Psoas muscle (tissue), 8 donors: Measurements from ENCODE around the gene GEMIN7. TPM values are rescaled to one million over a fixed set of nuclear protein-coding genes. Genes with fewer than 3 reads are reported as not detected.
A peak's percentile ranks its signal among the peaks of the same experiment; 100 is the strongest.
"Not testable (repeated sequence)": the region's sequence is repeated elsewhere in the genome, so short reads cannot be mapped to it uniquely, and the experiment has no call there.

Experiments used
- ATAC-seq, 4 donors: fragments of 200-7000 bp; cut with Tn5 transposase; one replicate each; pipeline ENCODE4 v1.9.1; 2020; ENCODE audit warnings: moderate library complexity in 3 of 4, mild to moderate bottlenecking in 2 of 4
- DNase-seq, 2 donors: peaks; one replicate each; pipeline ENCODE4 v3.0.0-alpha.2; 2020
- H3K27ac ChIP-seq: fragments of 200-600 bp; one replicate; pipeline ENCODE4 v1.8.0; 2022
- H3K27me3 ChIP-seq, 3 donors: fragments of 200-600 bp in 1 of 3; one replicate each; pipeline versions ENCODE4 v1.6.1 to v1.8.0; 2013 to 2022; ENCODE audit warnings: low read length in 2 of 3, mild to moderate bottlenecking in 2 of 3, moderate library complexity in 1 of 3; ENCODE audit not compliant: insufficient read depth in 3 of 3
- H3K36me3 ChIP-seq, 2 donors: fragments of 200-600 bp in 1 of 2; one replicate each; pipeline versions ENCODE4 v1.6.1 to v1.8.0; 2013 to 2022; ENCODE audit warnings: low read depth in 1 of 2, mild to moderate bottlenecking in 1 of 2, moderate library complexity in 1 of 2; ENCODE audit not compliant: insufficient read depth in 1 of 2
- H3K4me1 ChIP-seq: fragments of 200-600 bp; one replicate; pipeline ENCODE4 v1.8.0; 2022
- H3K4me3 ChIP-seq: fragments of 200-600 bp; one replicate; pipeline ENCODE4 v1.8.0; 2022; ENCODE audit warnings: mild to moderate bottlenecking
- H3K9me3 ChIP-seq: fragments of 200-600 bp; one replicate; pipeline ENCODE4 v1.8.0; 2022
- CTCF ChIP-seq: fragments of 200-600 bp; IDR thresholded peaks from one replicate; pipeline ENCODE4 v1.8.0; 2022; ENCODE audit warnings: antibody characterized with exemption
- WGBS, 3 donors: extraction: QIAGEN DNeasy Blood & Tissue Kit; methylation state at CpG; one replicate each; pipeline versions ENCODE4 v1.1.6 to v1.1.7; 2013; 5-methylcytosine and 5-hydroxymethylcytosine counted together
- intact Hi-C, 2 donors: fragments of 100-400 bp; cut with DNase I; formaldehyde crosslinking; loops; one replicate each; pipeline versions ENCODE4 v1.11.0 to v1.14.2; 2022
- polyA plus RNA-seq, 3 donors: library from polyadenylated mRNA; stranded (reverse); fragments of 200-250 nt; gene quantifications; one replicate each; pipeline ENCODE4 v1.2.3, GENCODE V29; 2013
- total RNA-seq, 4 donors: library from RNA; stranded (reverse); fragmentation: NEBNext Ultra II Directional in 2 of 4; extraction: Animal tissue kit (Norgen Biotek cat#: 25700) in 2 of 4; gene quantifications; one replicate each; pipeline versions ENCODE4 v1.2.1 to v1.2.4, GENCODE V29; 2021 to 2023
- donor health status: healthy with polysubstance abuse.
- donor health status: DM: no; HTN: no; CAD: no; lungs with moderate emphysema.
- donor health status: Bipolar disorder and iron deficiency.
- donor health status: healthy.
- donor health status: DM: yes; HTN: yes; CAD: no.
- donor health status: DM: no; HTN: no; CAD: no.
- donor health status: DM: no; HTN: no; CAD: no.
- donor health status: DM: yes; HTN: yes; CAD: no.

GEMIN7 gene
- total and polyA plus RNA-seq, 7 donors = 19.6 to 51.1 (median 27.3) TPM

DNA sequence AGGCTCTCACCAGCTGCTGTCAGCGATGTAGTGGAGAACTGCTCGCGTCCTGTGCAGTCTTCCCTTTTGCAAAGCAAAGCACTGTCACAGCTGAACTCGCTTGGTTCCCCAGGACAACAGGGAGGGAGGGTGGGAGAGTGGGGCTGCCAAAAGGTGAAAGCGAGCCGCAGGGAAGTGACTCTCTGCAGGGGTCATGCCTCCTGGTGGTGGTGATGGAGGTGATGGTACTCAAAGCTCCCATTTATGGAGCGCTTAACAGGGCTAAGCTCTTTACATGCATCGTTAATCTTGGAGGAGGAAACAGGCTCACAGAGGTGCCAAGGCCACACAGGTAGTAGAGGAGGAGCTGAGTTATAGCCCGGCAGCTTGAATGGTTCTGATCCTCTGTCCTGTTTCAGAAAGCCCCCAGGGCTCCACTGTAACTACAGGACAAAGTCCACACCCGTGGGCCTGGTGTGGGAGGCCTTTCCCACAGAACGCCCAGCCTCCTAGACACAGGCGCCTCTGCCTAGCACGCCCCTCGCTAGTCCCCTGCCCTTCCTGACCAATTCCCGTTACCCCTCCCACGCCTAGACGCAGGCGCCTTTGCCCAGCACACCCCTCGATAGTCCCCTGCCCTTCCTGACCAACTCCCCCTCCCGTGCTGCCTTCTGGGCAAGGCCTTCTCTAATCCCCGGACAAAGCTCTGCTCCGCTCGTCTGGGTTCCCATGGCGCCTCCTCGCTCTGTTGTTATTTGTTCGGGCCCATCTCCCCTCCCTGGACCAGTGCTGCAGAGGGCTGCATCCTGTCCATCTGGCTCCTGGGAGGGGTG lies 24.7 kb downstream of the GEMIN7 start:
- ATAC-seq (no peak), DNase-seq (no peak)
- intact Hi-C loops = loop anchor here in 1 of 2 donors (10.0 kb wide), 1 partner anchor 881 kb away; no protein-coding TSS in a partner anchor
- H3K27ac ChIP-seq = no peak overlapping the region
- H3K9me3 ChIP-seq = no peaks in the 10 kb centered on the region
- WGBS, 3 donors = 47 to 58% (median 49%) methylated on average over 26 of the region's 26 CpGs
- no peaks in the 10 kb centered on the region for H3K27me3 ChIP-seq
- H3K4me1 ChIP-seq = peaks cover 62% of the 10 kb centered on the region
- TF ChIP-seq CTCF = no peak
- H3K36me3 ChIP-seq = no peaks in the 10 kb centered on the region
- H3K4me3 ChIP-seq = no peak overlapping the region

GRCh38 chr19:45104658-45105349 lies 25.7 kb downstream of the GEMIN7 start:
- H3K27me3 ChIP-seq = no peaks in the 10 kb centered on the region
- no peak overlapping the region for H3K27ac ChIP-seq
- H3K4me3 ChIP-seq = no peak overlapping the region
- ATAC-seq = no peak
- no peaks in the 10 kb centered on the region for H3K9me3 ChIP-seq
- no peaks in the 10 kb centered on the region for H3K36me3 ChIP-seq
- WGBS, 3 donors = 74 to 81% (median 79%) methylated on average over 16 of the region's 16 CpGs
- intact Hi-C loops = loop anchor here in 1 of 2 donors (10.0 kb wide), 1 partner anchor 880 kb away; no protein-coding TSS in a partner anchor
- no peak for TF ChIP-seq CTCF
- DNase-seq = no peak
- peaks cover 51% of the 10 kb centered on the region for H3K4me1 ChIP-seq

GRCh38 chr19:45106363-45106762 lies 27.3 kb downstream of the GEMIN7 start:
- H3K27me3 ChIP-seq, H3K36me3 ChIP-seq, ATAC-seq, H3K4me3 ChIP-seq, H3K27ac ChIP-seq, H3K9me3 ChIP-seq, DNase-seq: not testable (repeated sequence)
- intact Hi-C loops = loop anchor here in 1 of 2 donors (10.0 kb wide), 1 partner anchor 878 kb away; no protein-coding TSS in a partner anchor
- 88 to 94% (median 92%) methylated on average over 11 of the region's 11 CpGs for WGBS, 3 donors
- H3K4me1 ChIP-seq = peaks cover 44% of the 10 kb centered on the region

DNA sequence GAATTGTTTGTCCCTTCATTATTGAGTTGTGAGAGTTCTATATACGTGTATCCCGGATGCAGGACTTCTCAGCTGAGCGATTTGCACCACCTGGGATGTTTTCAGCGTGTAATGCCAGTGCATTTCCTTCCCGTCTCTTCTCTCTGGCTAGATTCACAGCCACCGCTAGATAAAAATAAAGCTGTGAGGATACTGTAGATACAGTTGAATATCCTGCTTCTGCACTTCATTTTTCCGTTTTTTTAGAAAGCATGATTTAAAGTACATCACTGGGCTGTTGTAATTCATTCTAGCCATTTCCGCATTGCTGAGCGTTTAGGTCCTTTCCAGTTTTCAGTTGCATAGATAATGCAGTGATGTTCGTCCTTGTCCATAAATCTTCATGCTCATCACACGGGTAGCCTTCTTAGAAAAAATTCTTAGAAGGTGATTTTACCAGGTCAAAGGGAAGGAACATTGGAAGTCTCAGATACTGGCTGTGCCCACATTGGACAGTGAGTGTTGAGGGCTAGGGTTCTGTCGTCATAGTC lies 28.6 kb downstream of the GEMIN7 start:
- DNase-seq (no peak), ATAC-seq (no peak)
- Histone ChIP-seq H3K4me3 (no peak overlapping the region), H3K27me3 (no peaks in the 10 kb centered on the region), H3K9me3 (no peaks in the 10 kb centered on the region), H3K27ac (no peak overlapping the region), H3K4me1 (peaks cover 32% of the 10 kb centered on the region), H3K36me3 (no peaks in the 10 kb centered on the region)
- intact Hi-C loops = loop anchor here in 1 of 2 donors (10.0 kb wide), 1 partner anchor 877 kb away; no protein-coding TSS in a partner anchor
- WGBS, 3 donors = 75 to 79% (median 78%) methylated on average over 12 of the region's 12 CpGs
- TF ChIP-seq CTCF = no peak

GRCh38 chr19:45110851-45111266 lies 31.8 kb downstream of the GEMIN7 start:
- H3K27me3 ChIP-seq = no peaks in the 10 kb centered on the region
- no peaks in the 10 kb centered on the region for H3K9me3 ChIP-seq
- DNase-seq = no peak
- H3K4me1 ChIP-seq = peaks cover 15% of the 10 kb centered on the region
- no peaks in the 10 kb centered on the region for H3K36me3 ChIP-seq
- no peak for TF ChIP-seq CTCF
- no peak overlapping the region for H3K4me3 ChIP-seq
- intact Hi-C loops = no loop called here
- H3K27ac ChIP-seq = no peak overlapping the region
- 44 to 60% (median 58%) methylated on average over 5 of the region's 5 CpGs for WGBS, 3 donors
- ATAC-seq = peak; percentile 34 to 60 (median 46)
